HG02973 (cell line): Measurements from ENCODE around the gene XRCC1.
"Not testable (repeated sequence)": the region's sequence is repeated elsewhere in the genome, so short reads cannot be mapped to it uniquely, and the experiment has no call there.

Experiments
- ATAC-seq: cut with Tn5 transposase; IDR thresholded peaks from one replicate; pipeline ENCODE4 v1.9.1; 2021; ENCODE audit warnings: moderate library complexity; ENCODE audit not compliant: unreplicated experiment

XRCC1 gene

DNA sequence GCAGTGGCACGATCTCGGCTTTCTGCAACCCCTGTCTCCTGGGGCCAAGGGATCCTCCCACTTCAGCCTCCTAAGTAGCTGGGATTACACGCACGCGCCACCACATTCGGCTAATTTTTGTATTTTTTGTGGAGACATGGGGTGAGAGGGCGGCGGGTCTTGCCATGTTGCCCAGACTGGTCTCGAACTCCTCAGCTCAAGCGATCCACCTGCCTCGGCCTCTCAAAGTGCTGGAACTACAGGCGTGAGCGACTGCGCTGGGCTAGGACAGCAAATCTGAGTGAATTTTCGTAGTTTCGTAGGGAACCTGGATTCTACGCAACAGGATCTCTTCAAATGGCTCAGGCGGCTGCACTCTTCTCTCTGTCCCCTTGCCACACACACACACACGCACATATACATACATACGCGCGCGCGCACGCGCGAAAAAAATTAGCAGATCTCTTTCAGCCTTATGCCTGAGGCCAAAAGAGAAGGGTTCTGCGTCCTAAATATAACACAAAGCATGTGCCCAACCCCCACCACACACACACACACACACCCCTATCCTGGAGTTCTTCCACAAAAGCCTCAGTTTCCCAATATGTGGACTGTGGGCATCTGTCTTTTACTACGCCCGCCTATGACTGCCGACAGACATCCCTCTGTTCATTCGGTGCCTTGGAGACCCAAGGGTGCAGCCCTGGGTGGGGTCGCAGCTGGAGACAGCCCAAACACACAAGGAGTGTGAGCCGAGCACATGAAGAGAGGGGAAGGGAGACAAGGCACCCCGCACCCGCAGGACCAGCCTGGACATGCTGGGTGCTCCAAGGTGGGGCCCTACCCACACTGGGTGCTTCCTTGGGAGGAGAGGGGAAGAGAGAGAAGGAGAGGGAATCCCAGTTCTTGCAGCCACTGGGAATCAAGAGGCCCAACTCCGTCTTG is 890 bp upstream of the XRCC1 start:
- no peak for ATAC-seq

DNA sequence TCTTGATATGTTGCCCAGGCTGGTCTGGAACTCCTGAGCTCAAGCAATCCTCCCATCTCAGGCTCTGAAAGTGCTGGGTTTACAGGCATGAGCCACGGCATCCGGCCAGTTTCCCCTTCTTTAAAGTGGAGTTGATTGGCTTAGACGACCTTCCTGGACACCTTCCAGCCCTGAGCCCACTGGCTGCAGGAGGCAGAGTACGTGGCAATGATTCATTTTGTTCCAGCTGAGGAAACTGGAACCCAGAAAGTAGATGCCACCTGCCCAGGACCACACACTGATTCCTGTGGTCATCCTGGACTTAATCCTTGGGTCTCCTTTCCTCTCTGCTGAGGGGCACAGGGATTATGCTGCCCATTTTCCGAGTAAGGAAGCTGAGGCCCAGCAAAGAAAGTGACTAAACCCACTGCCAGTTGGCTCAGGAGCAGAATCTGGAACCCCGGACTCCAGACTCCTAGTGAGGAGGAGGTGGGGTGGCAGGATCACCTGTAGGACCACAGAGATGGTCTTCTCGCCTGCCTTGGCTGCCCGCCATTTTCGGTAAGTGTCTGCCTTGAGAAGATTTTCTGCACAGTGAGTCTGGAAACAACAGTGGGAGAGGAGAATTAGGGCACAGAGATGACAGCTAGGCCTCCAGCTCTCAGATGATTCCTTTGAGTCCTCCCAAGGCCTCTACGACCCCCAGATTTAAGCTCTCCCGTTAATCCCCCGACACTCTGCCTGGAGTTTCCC is 737 bp downstream of the XRCC1 start:
- ATAC-seq = no peak

DNA sequence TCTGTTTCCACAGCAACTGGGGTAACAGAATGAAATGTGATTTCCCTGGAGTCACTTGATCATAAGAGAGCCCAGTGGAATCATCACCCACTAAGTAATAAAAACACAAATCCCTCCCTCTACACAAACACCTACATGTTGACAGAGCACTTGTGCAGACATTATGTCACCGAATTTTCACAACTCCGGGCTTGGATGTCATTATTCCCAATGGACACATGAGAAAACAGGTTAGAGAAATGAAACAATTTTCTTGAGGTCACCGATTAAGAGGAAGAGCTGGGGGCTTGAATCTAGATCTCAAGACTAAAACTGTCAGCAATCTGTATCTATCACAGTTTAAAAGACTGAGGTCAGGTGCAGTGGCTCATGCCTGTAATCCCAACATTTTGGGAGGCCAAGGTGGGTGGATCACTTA is 3.1 kb downstream of the XRCC1 start:
- ATAC-seq = no peak

DNA sequence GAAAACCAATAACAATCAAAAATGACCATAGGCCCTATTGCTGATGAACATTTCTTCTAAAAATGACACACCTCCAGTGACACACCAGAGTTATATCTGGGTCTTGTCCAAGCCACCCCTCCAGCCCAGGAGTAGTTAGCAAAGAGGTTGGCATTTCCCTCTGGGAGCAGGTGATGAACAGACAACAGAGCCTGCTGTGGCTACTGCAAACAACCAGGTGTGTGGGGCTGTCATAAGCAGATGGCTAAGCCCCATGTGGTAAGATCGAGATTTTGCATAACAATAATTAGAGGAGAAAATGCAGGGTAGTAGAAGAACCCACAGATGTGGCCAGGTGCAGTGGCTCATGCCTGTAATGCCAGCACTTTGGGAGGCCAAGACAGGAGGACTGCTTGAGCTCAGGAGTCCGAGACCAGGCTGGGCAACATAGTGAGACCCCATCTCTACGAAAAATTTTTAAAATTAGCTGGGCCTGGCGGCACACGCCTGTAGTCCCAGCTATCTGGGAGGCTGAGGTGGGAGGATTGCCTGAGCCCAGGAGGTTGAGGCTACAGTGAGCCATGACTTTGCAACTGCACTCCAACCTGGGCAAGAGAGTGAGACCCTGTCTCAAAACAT is 5.0 kb downstream of the XRCC1 start:
- no peak for ATAC-seq

DNA sequence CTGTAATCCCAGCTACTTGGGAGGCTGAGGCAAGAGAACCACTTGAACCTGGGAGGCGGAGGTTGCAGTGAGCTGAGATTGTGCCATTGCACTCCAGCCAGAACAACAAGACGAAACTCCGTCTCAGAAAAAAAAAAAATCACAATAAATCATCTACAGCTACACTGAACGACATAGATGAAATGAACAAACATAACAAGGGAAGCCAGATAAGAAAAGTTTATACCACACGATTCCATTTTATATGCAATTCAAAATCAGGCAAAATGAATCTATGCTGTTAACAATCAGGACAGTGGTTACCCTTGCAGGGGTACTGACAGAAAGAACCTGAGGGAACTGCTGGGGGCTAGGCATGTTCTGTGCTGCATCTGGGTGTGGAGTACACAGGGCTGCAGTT is 5.7 kb downstream of the XRCC1 start:
- no peak for ATAC-seq

DNA sequence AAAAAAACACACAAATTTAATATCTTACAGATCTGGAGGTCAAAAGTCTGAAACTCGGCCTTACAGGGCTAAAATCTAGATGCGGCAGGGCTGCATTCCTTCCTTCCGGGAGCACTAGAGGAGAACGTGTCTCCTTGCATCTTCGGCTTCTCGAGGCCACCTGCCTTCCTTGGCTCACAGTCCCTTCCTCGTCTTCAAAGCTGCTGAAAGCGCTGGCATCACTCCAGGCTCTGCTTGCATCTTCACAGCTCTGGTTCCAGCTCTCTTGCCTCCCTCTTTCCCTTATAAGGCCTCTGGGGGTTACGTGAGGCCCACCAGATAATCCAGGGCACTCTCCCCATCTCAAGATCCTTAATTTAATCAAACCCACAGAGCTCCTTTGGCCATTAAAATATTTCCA is 10.5 kb downstream of the XRCC1 start:
- ATAC-seq = no peak

DNA sequence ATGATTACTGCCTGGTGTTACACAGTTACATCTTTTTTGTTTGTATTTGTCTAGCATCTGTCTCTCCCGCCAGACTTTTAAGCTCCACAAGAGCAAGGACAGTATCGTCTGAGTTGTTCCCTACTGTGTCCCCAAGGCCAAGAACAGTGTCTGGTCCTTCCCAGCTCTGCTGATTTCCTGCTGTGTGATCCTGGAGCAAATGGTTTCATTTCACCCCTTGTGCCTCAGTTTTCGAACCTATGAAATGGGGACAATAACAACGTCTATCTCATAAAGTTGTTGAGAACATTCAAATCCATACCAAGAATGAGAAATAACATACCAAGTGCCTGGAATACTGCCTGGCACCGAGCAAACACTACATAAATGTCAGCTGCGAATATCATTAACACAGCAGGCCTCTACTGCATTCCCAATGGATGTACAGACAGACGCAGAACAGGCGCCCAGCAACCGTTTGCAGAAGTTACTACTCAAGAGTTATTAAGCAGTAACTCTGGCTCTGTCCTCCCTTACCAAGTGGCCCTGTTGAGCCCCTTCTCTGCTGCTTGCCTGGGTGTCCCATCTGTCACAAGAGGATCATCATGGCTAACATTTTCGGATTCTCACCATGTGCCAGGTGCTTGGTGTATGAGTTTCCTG is 11.4 kb downstream of the XRCC1 start:
- ATAC-seq = no peak

DNA sequence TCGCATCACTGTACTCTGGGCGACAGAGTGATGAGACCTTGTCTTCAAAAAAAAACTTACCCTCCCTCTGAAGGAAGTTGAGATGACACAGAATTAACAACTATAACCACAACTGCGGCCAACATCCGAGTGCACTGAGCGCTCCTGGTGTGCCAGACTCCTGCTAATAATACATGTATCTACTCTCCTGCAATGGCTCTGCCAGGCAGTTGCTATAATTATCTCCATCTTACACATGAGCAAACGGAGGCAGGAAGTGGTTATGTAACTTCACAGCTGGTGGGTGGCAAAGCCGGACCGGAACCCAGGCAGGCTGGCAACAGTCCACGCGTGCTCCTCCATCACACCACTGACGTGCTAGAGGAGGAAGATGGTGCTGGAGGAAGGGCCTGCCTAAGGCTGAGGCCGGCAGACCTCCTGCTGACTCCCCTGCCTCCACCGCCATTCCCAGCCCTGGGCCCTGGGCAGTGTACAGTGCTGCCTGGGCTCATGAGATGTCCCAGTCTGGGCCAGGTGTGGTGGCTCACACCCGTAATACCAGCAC is 12.6 kb downstream of the XRCC1 start:
- ATAC-seq = peak; percentile 60

DNA sequence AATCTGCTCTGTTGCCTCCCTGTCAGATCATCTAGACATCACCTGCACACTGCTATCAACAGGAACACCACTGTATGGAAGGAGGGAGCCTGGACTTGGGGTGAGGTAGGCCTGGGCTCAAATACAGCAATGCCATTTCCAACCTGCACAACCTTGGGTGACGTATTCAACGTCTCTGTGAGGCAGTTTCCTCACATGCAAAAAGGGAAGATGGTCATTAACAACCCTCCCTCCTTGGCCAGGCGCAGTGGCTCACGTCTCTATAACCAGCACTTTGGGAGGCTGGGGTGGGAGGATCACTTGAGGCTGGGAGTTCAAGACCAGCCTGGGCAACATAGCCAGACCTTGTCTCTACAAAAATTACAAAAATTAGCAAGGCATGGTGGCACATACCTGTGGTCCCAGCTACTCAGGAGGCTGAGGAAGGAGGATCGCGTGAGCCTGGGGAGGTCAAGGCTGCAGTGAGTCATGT is 13.1 kb downstream of the XRCC1 start:
- no peak for ATAC-seq

DNA sequence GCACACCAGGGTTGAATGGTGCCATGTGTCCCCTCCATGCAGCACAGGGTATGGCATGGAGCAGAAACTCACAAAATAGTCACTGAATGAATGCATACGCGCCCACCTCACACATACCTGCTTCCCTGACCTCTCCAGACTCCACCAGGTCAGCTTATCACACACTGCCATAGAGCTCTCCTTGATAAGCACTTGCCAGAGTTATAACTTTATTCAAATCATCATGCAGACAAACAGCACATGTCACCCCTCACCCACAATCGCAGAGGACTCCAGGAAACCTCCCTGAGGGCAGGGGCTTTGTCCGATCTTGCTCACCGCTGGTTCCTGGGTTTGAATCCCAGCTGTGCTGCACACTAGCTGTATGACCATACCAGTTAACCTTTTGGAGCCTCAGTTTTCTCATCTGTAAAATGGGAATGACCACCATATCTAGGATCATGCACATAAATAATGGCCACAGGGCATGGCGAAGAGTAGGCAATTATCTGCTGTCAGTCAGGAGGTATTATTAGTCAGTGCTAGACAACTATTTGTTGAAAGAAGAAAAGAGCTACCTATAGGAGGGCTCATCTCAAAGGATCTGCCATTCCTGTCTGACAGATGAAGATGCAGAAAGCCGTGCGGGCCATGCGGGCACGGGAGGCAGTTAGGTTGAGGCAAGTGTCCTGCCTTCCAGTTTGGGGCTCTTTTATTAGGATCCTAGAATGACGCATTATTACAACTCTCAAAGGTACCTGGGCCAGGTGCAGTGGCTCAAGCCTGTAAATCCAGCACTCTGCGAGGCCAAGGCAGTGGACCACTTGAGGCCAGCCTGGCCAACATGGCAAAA is 14.0 kb downstream of the XRCC1 start:
- ATAC-seq = no peak

DNA sequence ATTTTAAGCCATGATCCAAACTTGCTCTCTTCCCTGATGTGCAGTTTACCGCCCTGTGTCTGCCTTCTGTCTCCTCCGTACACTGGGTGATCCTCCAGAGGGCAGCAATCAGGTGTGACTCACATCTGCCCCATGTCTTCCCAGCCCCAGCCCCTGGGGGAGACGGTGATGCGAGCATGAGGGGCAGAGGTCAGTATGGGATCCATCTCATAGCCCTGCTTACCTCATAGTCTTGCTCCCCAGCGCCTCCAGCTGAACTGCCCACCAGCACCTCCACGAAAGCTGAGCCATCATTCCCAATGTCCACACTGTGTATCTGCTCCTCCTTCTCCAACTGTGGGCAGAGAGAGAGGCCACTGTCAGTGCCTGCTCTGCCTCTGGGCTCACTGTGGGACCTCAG is 14.6 kb downstream of the XRCC1 start:
- no peak for ATAC-seq

DNA sequence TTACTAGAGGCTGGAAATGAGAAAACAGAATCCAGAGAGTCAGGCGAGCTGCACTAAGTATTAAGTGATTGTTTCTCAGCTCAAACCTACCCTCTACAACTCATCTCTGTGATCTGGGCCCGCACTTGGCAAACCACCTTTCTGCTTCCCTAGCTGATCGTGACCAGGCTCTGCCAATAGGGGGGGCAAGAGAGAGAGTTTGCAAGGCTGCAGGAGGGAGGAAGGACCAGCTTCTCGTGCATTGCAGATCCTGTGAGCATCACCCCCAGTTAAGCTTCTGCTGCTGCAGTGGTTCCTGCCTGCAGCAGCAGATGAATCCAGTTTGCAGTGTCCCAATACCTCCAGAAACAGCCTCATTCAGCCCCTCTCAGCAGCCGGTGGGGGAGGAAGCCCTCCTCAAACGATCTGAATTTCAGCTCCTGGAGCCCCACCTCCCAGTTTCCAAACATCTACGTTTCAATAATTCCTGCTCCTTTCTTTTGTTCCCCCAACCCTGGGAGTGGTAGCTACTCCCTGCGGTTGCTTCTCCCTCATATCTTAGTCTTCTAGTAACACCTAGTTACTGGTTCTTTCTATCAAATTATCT is 20.0 kb downstream of the XRCC1 start:
- ATAC-seq = no peak

DNA sequence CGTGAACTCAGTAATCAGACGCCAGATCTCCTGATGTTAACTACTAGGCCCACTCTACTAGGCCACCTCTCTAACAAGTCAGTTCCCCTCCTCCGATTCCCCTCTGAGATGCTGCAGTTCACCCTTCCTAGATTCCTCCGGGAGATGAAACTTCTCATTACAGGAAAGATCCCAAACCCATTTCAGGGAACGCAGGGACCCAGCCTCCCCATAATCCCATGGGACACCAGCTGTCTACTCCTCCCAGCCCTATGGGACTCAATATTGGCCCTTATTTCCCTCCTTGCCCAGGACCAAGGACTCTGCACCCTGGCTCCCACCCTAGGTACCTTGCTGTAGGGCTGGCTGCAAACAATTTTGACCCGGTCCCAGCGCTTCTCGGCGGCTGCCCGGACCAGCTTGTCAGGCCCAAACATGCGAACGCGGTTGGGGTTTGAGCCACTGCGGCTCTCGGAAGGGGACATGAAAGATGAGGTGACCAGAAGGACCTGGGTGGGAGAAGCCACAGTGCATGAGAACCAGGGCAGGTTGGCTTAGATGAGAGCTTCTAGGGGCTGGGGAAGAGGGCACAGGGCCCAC is 20.9 kb downstream of the XRCC1 start:
- ATAC-seq = no peak

DNA sequence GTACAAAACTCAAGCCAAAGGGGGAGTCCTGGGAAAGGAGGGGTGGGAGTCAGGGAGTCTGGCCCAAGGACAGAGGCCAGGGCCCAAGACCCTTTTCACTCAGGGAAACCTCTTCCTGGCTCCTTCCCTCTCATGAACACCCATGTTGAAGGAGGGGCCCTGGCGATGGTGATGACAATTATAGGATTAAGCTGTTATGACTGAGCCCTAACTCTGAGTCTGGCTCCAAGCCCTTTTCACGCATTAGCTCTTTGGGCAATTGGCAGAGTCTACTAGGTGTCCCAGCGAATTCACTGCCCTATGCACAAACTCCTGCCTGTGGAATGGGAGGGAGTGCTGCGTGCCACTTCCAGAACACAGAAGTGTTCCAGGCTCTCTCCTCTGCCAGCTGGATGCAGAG is 21.7 kb downstream of the XRCC1 start:
- ATAC-seq = no peak

DNA sequence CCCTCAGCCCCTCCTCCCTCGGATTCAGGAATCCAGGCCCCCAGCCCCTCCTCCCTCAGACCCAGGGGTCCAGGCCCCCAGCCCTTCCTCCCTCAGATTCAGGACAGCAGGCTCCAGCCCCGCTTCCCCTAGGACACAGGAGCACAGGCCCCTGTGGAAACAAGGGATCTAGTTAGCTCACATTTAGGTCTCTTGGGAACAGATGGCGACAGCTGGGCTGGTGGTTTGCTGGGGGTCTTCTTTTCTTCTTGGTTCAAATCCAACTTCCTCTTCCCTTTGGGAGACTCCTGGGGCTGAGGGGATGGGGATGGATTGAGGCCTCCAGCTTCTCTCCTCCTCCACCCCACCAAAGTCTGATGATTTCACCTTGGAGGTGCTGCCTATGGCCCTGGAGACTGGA is 22.7 kb downstream of the XRCC1 start:
- ATAC-seq = no peak

DNA sequence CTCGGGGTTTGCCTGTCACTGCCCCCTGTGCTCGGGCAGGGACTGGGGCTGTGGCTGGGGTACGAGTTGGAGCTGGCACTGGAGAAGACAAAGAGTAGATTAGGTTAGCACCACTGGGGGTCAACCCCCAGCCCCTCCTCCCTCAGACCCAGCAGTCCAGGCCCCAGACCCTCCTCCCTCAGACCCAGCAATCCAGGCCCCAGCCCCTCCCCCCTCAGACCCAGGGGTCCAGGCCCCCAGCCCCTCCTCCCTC is 23.2 kb downstream of the XRCC1 start:
- no peak for ATAC-seq

DNA sequence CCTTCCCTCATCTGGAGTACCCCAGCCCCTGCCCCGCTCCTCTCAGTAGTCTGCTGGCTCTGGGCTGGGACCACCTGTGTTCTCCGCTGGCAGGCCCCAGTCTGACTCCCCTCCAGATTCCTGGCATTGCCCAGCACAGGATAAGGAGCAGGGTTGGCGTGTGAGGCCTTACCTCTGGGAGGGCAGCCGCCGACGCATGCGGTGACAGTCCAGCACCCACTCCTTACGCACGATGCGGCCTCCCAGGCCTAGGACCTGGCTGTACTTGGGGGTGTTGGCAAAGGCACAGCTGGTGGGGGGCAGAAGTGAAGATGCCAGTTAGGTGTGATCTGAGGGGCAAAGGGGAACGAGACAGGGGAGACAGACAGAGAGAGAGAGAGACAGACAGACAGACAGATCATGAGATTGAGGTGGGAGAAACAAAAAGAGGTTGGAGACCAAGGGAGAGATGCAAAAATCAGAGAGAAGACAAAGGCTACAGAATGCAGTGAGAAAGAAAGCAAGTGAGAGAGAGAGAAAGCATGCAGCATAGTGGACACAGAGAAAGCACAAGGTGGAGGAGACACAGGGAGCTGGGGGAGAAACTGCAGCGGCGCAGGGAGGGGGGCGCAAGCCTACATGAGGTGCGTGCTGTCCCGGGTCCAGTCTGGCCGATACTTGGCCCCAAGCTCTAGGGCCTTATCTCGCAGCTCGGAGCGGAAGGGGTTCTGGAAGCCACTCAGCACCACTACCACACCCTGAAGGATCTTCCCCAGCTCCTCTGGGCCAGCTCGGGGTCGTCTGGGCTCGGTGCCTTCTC is 23.7 kb downstream of the XRCC1 start:
- no peak for ATAC-seq

DNA sequence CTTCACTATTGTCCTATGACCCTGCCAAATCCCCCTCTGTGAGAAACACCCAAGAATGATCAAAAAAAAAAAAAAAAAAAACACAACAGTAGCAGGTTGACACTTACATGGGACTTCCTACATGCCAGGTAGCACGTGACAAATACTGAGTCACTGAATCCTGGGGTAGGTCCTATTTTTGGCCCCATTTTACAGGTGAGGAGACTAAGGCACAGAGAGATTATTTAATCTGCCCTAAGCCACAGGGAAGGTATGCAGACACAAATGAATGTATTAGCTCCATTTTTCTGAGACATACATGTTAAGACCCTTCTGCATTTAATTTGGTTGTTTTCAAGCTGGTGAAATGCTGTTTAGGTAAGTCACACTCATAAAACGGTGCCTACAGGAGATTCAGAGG is 26.6 kb downstream of the XRCC1 start:
- no peak for ATAC-seq

DNA sequence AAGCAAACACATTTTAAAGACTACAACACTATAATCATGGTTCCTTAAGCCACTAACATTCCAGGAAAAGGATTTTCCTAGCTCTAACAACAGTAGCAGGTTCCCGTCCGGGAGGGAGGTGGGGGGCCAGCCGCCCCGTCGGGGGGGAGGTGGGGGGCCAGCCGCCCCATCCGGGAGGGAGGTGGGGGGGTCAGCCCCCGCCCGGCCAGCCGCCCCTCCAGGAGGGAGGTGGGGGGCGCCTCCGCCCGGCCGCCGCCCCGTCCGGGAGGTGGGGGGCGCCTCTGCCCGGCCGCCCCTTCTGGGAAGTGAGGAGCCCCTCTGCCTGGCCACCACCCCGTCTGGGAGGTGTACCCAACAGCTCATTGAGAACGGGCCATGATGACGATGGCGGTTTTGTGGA is 27.4 kb downstream of the XRCC1 start:
- ATAC-seq = not testable (repeated sequence)
